HEK293 (cell line): ENCODE measurements around the gene EPO.

Source experiments
- CTCF ChIA-PET: fragments of 350-600 bp; formaldehyde crosslinking; extraction: SDS; loops from one replicate; lab custom pipeline; 2021; ENCODE audit warnings: antibody characterized with exemption; lab: Yijun Ruan, JAX
- POLR2A ChIA-PET: fragments of 300-600 bp; formaldehyde crosslinking; extraction: SDS; loops from one replicate; lab custom pipeline; 2020; ENCODE audit warnings: antibody characterized with exemption, inconsistent platforms; lab: Yijun Ruan, JAX
- H3K27ac ChIP-seq: fragments of 200-500 bp; sonication (Bioruptor generic); 2 replicates; pipeline ENCODE4 v1.5.1; 2014; ENCODE audit warnings: low read depth, low read length, control low read depth, inconsistent platforms; ENCODE audit errors: extremely low read depth
- H3K36me3 ChIP-seq, 2 experiments: fragments of 200-500 bp in 1 of 2; sonication (Bioruptor generic) in 1 of 2; 1 replicate in 1 of 2; 2 replicates in 1 of 2; pipeline ENCODE4 v1.5.1; 2014 to 2017; ENCODE audit warnings: inconsistent platforms in 2 of 2, low read length in 2 of 2; ENCODE audit not compliant: control insufficient read depth in 2 of 2, insufficient read depth in 1 of 2
- H3K4me1 ChIP-seq: fragments of 200-500 bp; sonication (Bioruptor generic); 2 replicates; pipeline ENCODE4 v1.5.1; 2014; ENCODE audit warnings: mild to moderate bottlenecking, low read length, inconsistent platforms; ENCODE audit not compliant: control insufficient read depth, insufficient read depth
- H3K4me3 ChIP-seq: 2 replicates; pipeline ENCODE4 v1.5.1; 2011; ENCODE audit warnings: low read depth, mild to moderate bottlenecking, control low read depth, low read length, moderate library complexity
- H3K9me3 ChIP-seq: fragments of 200-500 bp; sonication (Bioruptor generic); 2 replicates; pipeline ENCODE4 v1.5.1; 2014; ENCODE audit warnings: low read depth, low read length, inconsistent platforms; ENCODE audit not compliant: control insufficient read depth, insufficient read depth
- GLI4 ChIP-seq: fragments of 450-650 bp; formaldehyde crosslinking; IDR thresholded peaks from 2 replicates; pipeline ENCODE4 v1.5.1; 2016; ENCODE audit warnings: missing biosample characterization, missing genetic modification characterization
- KLF16 ChIP-seq: fragments of 450-650 bp; formaldehyde crosslinking; IDR thresholded peaks from 2 replicates; pipeline ENCODE4 v1.5.1; 2017; ENCODE audit warnings: missing biosample characterization, missing genetic modification characterization
- MEIS1 ChIP-seq: sonication (generic); formaldehyde crosslinking; IDR thresholded peaks from 2 replicates; pipeline ENCODE4 v1.8.1; 2022; ENCODE audit warnings: missing genetic modification reagents, mild to moderate bottlenecking, borderline replicate concordance
- SP3 ChIP-seq: fragments of 450-650 bp; formaldehyde crosslinking; IDR thresholded peaks from 2 replicates; pipeline ENCODE4 v1.5.1; 2016; ENCODE audit warnings: missing biosample characterization, missing genetic modification characterization
- ZBTB17 ChIP-seq: fragments of 450-650 bp; formaldehyde crosslinking; IDR thresholded peaks from 2 replicates; pipeline ENCODE4 v1.5.1; 2016; ENCODE audit warnings: missing biosample characterization, missing genetic modification characterization
- ZBTB20 ChIP-seq: fragments of 450-650 bp; formaldehyde crosslinking; IDR thresholded peaks from 2 replicates; pipeline ENCODE4 v1.5.1; 2016; ENCODE audit warnings: missing biosample characterization, missing genetic modification characterization
- ZFP3 ChIP-seq: fragments of 450-650 bp; formaldehyde crosslinking; IDR thresholded peaks from 2 replicates; pipeline ENCODE4 v1.5.1; 2016; ENCODE audit warnings: low read depth, missing biosample characterization, missing genetic modification characterization
- ZNF16 ChIP-seq: fragments of 450-650 bp; formaldehyde crosslinking; IDR thresholded peaks from 2 replicates; pipeline ENCODE4 v1.5.1; 2016; ENCODE audit warnings: low read depth, missing biosample characterization, missing genetic modification characterization
- ZNF19 ChIP-seq: fragments of 450-650 bp; formaldehyde crosslinking; IDR thresholded peaks from 2 replicates; pipeline ENCODE4; 2016; ENCODE audit warnings: missing biosample characterization, missing genetic modification characterization, low read depth
- ZNF202 ChIP-seq: fragments of 450-650 bp; formaldehyde crosslinking; IDR thresholded peaks from 2 replicates; pipeline ENCODE4 v1.5.1; 2016; ENCODE audit warnings: missing biosample characterization, missing genetic modification characterization, borderline replicate concordance
- ZNF324 ChIP-seq: fragments of 450-650 bp; formaldehyde crosslinking; IDR thresholded peaks from 2 replicates; pipeline ENCODE4 v1.5.1; 2016; ENCODE audit warnings: missing biosample characterization, missing genetic modification characterization
- ZNF335 ChIP-seq: fragments of 450-650 bp; formaldehyde crosslinking; conservative IDR thresholded peaks from 2 replicates; pipeline ENCODE4 v1.5.1; 2016; ENCODE audit warnings: missing biosample characterization, missing genetic modification characterization
- ZNF366 ChIP-seq: fragments of 450-650 bp; formaldehyde crosslinking; conservative IDR thresholded peaks from 2 replicates; pipeline ENCODE4 v1.5.1; 2016; ENCODE audit warnings: missing biosample characterization, missing genetic modification characterization
- ZNF48 ChIP-seq: fragments of 450-650 bp; formaldehyde crosslinking; IDR thresholded peaks from 2 replicates; pipeline ENCODE4 v1.5.1; 2016; ENCODE audit warnings: missing biosample characterization, missing genetic modification characterization
- ZNF600 ChIP-seq: fragments of 450-650 bp; formaldehyde crosslinking; IDR thresholded peaks from 2 replicates; pipeline ENCODE4 v1.5.1; 2016; ENCODE audit warnings: missing biosample characterization, missing genetic modification characterization
- ZNF610 ChIP-seq: fragments of 450-650 bp; formaldehyde crosslinking; IDR thresholded peaks from 2 replicates; pipeline ENCODE4 v1.5.1; 2016; ENCODE audit warnings: missing biosample characterization, missing genetic modification characterization, borderline replicate concordance
- TF ChIP-seq, protein P1 (sequence below): fragments of 450-650 bp; formaldehyde crosslinking; IDR thresholded peaks from 2 replicates; pipeline ENCODE4 v1.5.1; 2016; ENCODE audit warnings: missing biosample characterization, missing genetic modification characterization
- TF ChIP-seq, protein P2 (sequence below): fragments of 450-650 bp; formaldehyde crosslinking; IDR thresholded peaks from 2 replicates; pipeline ENCODE4 v1.5.1; 2016; ENCODE audit warnings: missing biosample characterization, missing genetic modification characterization
- TF ChIP-seq, protein P3 (sequence below): fragments of 450-650 bp; formaldehyde crosslinking; IDR thresholded peaks from 2 replicates; pipeline ENCODE4 v1.5.1; 2017; ENCODE audit warnings: missing biosample characterization, missing genetic modification characterization

EPO gene

DNA sequence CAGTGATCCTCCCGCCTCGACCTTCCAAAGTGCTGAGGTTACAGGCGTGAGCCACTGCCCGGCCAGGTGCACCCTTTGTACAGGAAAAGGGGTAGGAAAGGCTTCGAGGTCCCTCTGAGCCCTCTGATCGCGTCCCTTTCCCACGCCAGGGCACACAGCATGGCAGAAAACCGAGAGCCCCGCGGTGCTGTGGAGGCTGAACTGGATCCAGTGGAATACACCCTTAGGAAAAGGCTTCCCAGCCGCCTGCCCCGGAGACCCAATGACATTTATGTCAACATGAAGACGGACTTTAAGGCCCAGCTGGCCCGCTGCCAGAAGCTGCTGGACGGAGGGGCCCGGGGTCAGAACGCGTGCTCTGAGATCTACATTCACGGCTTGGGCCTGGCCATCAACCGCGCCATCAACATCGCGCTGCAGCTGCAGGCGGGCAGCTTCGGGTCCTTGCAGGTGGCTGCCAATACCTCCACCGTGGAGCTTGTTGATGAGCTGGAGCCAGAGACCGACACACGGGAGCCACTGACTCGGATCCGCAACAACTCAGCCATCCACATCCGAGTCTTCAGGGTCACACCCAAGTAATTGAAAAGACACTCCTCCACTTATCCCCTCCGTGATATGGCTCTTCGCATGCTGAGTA, 13.5 kb upstream of the EPO start:
- CTCF ChIA-PET: interaction anchor here (0.6 to 6.8 kb wide), 6 partner anchors 14 to 389 kb away, joined by 3 to 100 read pairs (median 3); partner anchors contain the start of genes EPO and SLC12A9
- TF ChIP-seq ZNF335 (tag by site-specific recombination): peak; percentile 72
- TF ChIP-seq ZNF324 (tag by site-specific recombination): peak; percentile 17; the same call in 1 of the 2 replicates
- peak; percentile 86 for TF ChIP-seq ZNF600 (tag by site-specific recombination)
- no peak for TF ChIP-seq ZBTB20
- TF ChIP-seq ZBTB17: peak; percentile 99
- 0 out of 2 replicates have a peak, but pooled peaks have one; percentile 31 for TF ChIP-seq GLI4 (tag by site-specific recombination)
- TF ChIP-seq MEIS1 (CRISPR knock-in tag): no peak
- H3K4me3 ChIP-seq: peak overlapping the region; percentile 92
- POLR2A ChIA-PET: interaction anchor here (1.4 to 2.6 kb wide), 9 partner anchors 10 to 145 kb away, joined by 3 to 35 read pairs (median 11); partner anchors contain the start of genes EPHB4, FBXO24, LRCH4 and SLC12A9
- H3K4me1 ChIP-seq: no peaks in the 10 kb centered on the region
- peak overlapping the region; percentile 71 for H3K27ac ChIP-seq
- H3K9me3 ChIP-seq: no peaks in the 10 kb centered on the region
- H3K36me3 ChIP-seq: peaks cover 12 to 15% of the 10 kb centered on the region in 2 experiments; a peak in 2 of 3 replicates

DNA sequence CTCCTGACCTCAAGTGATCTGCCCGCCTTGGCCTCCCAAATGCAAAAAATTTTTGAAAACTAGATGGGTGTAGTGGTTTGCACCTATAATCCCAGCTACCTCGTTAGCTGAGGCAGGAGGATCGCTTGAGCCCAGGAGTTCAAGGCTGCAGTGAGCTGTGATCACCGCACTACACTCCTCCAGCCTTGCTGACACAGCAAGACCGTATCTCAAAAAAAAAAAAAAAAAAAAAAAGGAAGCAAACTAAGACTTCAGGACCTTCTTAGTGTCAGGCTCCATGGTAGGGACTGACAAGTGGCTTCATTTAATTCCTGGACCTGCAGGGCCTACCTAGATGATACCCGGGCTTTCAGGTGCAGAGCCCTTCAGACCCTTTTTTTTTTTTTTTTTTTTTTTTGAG, 11.9 kb upstream of the EPO start:
- POLR2A ChIA-PET: interaction anchor here (0.6 kb wide), 1 partner anchor 514 kb away, joined by 3 read pairs; no protein-coding TSS in a partner anchor
- TF ChIP-seq ZNF202 (no peak), KLF16 (tag by site-specific recombination) (no peak), ZNF610 (no peak), ZNF16 (tag by site-specific recombination) (no peak)
- TF ChIP-seq, protein P1, sequence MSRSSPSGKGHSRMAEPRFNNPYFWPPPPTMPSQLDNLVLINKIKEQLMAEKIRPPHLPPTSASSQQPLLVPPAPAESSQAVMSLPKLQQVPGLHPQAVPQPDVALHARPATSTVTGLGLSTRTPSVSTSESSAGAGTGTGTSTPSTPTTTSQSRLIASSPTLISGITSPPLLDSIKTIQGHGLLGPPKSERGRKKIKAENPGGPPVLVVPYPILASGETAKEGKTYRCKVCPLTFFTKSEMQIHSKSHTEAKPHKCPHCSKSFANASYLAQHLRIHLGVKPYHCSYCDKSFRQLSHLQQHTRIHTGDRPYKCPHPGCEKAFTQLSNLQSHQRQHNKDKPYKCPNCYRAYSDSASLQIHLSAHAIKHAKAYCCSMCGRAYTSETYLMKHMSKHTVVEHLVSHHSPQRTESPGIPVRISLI (tag by site-specific recombination): peak; percentile 80; the same call in 1 of the 2 replicates
- CTCF ChIA-PET: interaction anchor here (0.7 to 6.8 kb wide), 2 partner anchors 14 to 79 kb away, joined by 3 to 100 read pairs; partner anchors contain the start of gene EPO

DNA sequence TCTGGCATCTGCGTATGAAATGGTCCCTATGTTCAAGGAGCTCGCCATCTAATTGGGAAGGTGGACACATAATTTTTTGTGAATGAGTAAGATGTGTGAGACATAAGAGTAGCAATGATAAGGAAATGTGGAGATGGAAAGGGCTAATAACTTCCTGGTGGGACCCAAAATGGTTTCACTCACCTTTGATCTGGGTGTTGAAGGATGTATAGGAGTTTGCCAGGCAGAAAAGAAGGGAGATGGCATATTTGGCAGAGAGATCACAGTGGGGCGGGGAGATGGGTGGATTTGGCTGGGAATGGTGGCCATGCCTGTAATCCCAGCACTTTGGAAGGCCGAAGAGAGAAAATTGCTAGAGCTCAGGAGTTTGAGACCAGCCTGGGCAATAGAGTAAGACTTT, 9.8 kb upstream of the EPO start:
- CTCF ChIA-PET: interaction anchor here (0.6 kb wide), 1 partner anchor 21 kb away, joined by 3 read pairs; no protein-coding TSS in a partner anchor
- no peak overlapping the region for H3K27ac ChIP-seq
- H3K36me3 ChIP-seq: peaks cover 12 to 15% of the 10 kb centered on the region in 2 experiments; a peak in 2 of 3 replicates
- no peaks in the 10 kb centered on the region for H3K9me3 ChIP-seq
- no peak for TF ChIP-seq ZNF366
- TF ChIP-seq SP3: no peak
- TF ChIP-seq, protein P2, sequence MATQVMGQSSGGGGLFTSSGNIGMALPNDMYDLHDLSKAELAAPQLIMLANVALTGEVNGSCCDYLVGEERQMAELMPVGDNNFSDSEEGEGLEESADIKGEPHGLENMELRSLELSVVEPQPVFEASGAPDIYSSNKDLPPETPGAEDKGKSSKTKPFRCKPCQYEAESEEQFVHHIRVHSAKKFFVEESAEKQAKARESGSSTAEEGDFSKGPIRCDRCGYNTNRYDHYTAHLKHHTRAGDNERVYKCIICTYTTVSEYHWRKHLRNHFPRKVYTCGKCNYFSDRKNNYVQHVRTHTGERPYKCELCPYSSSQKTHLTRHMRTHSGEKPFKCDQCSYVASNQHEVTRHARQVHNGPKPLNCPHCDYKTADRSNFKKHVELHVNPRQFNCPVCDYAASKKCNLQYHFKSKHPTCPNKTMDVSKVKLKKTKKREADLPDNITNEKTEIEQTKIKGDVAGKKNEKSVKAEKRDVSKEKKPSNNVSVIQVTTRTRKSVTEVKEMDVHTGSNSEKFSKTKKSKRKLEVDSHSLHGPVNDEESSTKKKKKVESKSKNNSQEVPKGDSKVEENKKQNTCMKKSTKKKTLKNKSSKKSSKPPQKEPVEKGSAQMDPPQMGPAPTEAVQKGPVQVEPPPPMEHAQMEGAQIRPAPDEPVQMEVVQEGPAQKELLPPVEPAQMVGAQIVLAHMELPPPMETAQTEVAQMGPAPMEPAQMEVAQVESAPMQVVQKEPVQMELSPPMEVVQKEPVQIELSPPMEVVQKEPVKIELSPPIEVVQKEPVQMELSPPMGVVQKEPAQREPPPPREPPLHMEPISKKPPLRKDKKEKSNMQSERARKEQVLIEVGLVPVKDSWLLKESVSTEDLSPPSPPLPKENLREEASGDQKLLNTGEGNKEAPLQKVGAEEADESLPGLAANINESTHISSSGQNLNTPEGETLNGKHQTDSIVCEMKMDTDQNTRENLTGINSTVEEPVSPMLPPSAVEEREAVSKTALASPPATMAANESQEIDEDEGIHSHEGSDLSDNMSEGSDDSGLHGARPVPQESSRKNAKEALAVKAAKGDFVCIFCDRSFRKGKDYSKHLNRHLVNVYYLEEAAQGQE (tag by site-specific recombination): no peak
- peak; percentile 96 for TF ChIP-seq ZFP3 (tag by site-specific recombination)
- TF ChIP-seq, protein P3, sequence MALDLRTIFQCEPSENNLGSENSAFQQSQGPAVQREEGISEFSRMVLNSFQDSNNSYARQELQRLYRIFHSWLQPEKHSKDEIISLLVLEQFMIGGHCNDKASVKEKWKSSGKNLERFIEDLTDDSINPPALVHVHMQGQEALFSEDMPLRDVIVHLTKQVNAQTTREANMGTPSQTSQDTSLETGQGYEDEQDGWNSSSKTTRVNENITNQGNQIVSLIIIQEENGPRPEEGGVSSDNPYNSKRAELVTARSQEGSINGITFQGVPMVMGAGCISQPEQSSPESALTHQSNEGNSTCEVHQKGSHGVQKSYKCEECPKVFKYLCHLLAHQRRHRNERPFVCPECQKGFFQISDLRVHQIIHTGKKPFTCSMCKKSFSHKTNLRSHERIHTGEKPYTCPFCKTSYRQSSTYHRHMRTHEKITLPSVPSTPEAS: no peak
- TF ChIP-seq ZNF48 (tag by site-specific recombination): no peak
- no peak for TF ChIP-seq ZNF19
- TF ChIP-seq, all 188 proteins: peak for 1
- Histone ChIP-seq H3K4me1 (no peaks in the 10 kb centered on the region), H3K4me3 (no peak overlapping the region)
- POLR2A ChIA-PET: no interaction called here

More for the DNA sequence above, 11.9 kb upstream of the EPO start:
- Histone ChIP-seq H3K36me3 (peaks cover 12 to 15% of the 10 kb centered on the region in 2 experiments; a peak in 2 of 3 replicates), H3K4me1 (no peaks in the 10 kb centered on the region), H3K27ac (no peak overlapping the region), H3K9me3 (no peaks in the 10 kb centered on the region), H3K4me3 (no peak overlapping the region)
